HepG2 (cell line): ENCODE measurements around the gene MEF2A. TPM values are rescaled to one million over a fixed set of nuclear protein-coding genes. Genes with fewer than 3 reads are reported as not detected.

ENCODE experiments used
- CBX5 ChIP-seq: sonication (generic); formaldehyde crosslinking; IDR thresholded peaks from 2 replicates; pipeline ENCODE4 v1.4.0; 2020; ENCODE audit warnings: missing genetic modification reagents, borderline replicate concordance
- CSRNP1 ChIP-seq: sonication (generic); formaldehyde crosslinking; IDR thresholded peaks from 2 replicates; pipeline ENCODE4 v1.8.1; 2023; ENCODE audit warnings: mild to moderate bottlenecking, missing genetic modification reagents
- EEA1 ChIP-seq: sonication (generic); formaldehyde crosslinking; IDR thresholded peaks from 2 replicates; pipeline ENCODE4 v1.5.1; 2020; ENCODE audit warnings: mild to moderate bottlenecking, missing genetic modification reagents, borderline replicate concordance
- FOSL1 ChIP-seq: sonication (generic); formaldehyde crosslinking; IDR thresholded peaks from 2 replicates; pipeline ENCODE4 v1.9.0; 2021; ENCODE audit warnings: missing genetic modification reagents, borderline replicate concordance
- HIVEP1 ChIP-seq: sonication (generic); formaldehyde crosslinking; IDR thresholded peaks from 2 replicates; pipeline ENCODE4 v1.4.0; 2020; ENCODE audit warnings: mild to moderate bottlenecking, missing genetic modification reagents
- HNRNPLL ChIP-seq: fragments of 200-400 bp; formaldehyde crosslinking; IDR thresholded peaks from 2 replicates; pipeline ENCODE4 v1.6.1; 2017; ENCODE audit warnings: mild to moderate bottlenecking, low read depth, low read length; ENCODE audit not compliant: poor library complexity, severe bottlenecking
- KLF12 ChIP-seq: sonication (generic); formaldehyde crosslinking; IDR thresholded peaks from 2 replicates; pipeline ENCODE4 v1.4.0; 2020; ENCODE audit warnings: missing genetic modification reagents, borderline replicate concordance
- KMT2A ChIP-seq: sonication (generic); formaldehyde crosslinking; IDR thresholded peaks from 2 replicates; pipeline ENCODE4 v1.4.0; 2020; ENCODE audit warnings: missing genetic modification reagents
- PATZ1 ChIP-seq: sonication (generic); formaldehyde crosslinking; IDR thresholded peaks from 2 replicates; pipeline ENCODE4 v1.4.0; 2020; ENCODE audit warnings: missing genetic modification reagents
- ZBTB40 ChIP-seq, 2 experiments: fragments of 450-650 bp in 1 of 2; sonication (generic) in 1 of 2; formaldehyde crosslinking in 1 of 2; IDR thresholded peaks; 2 replicates each; pipeline versions ENCODE4 v1.6.1 to v1.8.0; 2016 to 2022; ENCODE audit warnings: antibody characterized with exemption in 1 of 2, mild to moderate bottlenecking in 1 of 2, missing genetic modification reagents in 1 of 2
- ZBTB7B ChIP-seq: sonication (generic); formaldehyde crosslinking; IDR thresholded peaks from 2 replicates; pipeline ENCODE4 v1.4.0; 2020; ENCODE audit warnings: missing genetic modification reagents
- ZNF556 ChIP-seq: sonication (generic); formaldehyde crosslinking; IDR thresholded peaks from 2 replicates; pipeline ENCODE4 v1.4.0; 2020; ENCODE audit warnings: mild to moderate bottlenecking, missing genetic modification reagents, borderline replicate concordance
- ZNF737 ChIP-seq: sonication (generic); formaldehyde crosslinking; IDR thresholded peaks from 2 replicates; pipeline ENCODE4 v1.5.0; 2020; ENCODE audit warnings: missing genetic modification reagents, mild to moderate bottlenecking, borderline replicate concordance
- polyA plus RNA-seq, 8 experiments: library from polyadenylated mRNA; depleted of rRNA in 3 of 8; stranded (reverse) in 7 of 8; unstranded in 1 of 8; fragments of >200 nt; fragmentation: Illumina TruSeq in 4 of 8; extraction: Trizol in 4 of 8; gene quantifications; 2 replicates each; pipeline versions ENCODE4 v1.2.1 to v1.2.3, GENCODE V29; 2011 to 2016; ENCODE audit warnings: low read depth in 4 of 8, missing spikeins in 1 of 8, mixed read lengths in 1 of 8; ENCODE audit not compliant: insufficient read depth in 1 of 8
- total RNA-seq, 5 experiments: library from RNA; depleted of rRNA; stranded (reverse); fragments of >200 nt; fragmentation: Illumina TruSeq; extraction: Trizol; gene quantifications; 2 replicates each; pipeline ENCODE4 v1.2.3, GENCODE V29; 2016; ENCODE audit warnings: low read depth in 1 of 5

The MEF2A gene
- total and polyA plus RNA-seq, 2 of the 13 experiments (the other 11 are each of a cell fraction or from before 2014, with no cell fraction given): 15.2 to 24.4 TPM

- TF ChIP-seq CSRNP1 (CRISPR knock-in tag) (0 out of 2 replicates have a peak, but pooled peaks have one; percentile 15), ZNF556 (CRISPR knock-in tag) (no peak), ZNF737 (no peak), EEA1 (CRISPR knock-in tag) (no peak), FOSL1 (CRISPR knock-in tag) (no peak), KMT2A (CRISPR knock-in tag) (0 out of 2 replicates have a peak, but pooled peaks have one; percentile 51), HNRNPLL (peak; percentile 36), HIVEP1 (CRISPR knock-in tag) (0 out of 2 replicates have a peak, but pooled peaks have one; percentile 36), KLF12 (CRISPR knock-in tag) (0 out of 2 replicates have a peak, but pooled peaks have one; percentile 1), PATZ1 (CRISPR knock-in tag) (0 out of 2 replicates have a peak, but pooled peaks have one; percentile 27), ZBTB7B (0 out of 2 replicates have a peak, but pooled peaks have one; percentile 29), CBX5 (CRISPR knock-in tag) (no peak), ZBTB40 (IDR thresholded peaks at IDR 0.05) (no peak), ZBTB40 (CRISPR knock-in tag; IDR thresholded peaks at IDR 0.05) (0 out of 2 replicates have a peak, but pooled peaks have one; percentile 32)
Observed at GRCh38 chr15:99566157-99566897, 543 bp downstream of the MEF2A start (continued).
